HepG2 (cell line): ENCODE data around the gene RAB3D. TPM values are rescaled to one million over a fixed set of nuclear protein-coding genes. Genes with fewer than 3 reads are reported as not detected.

Experiments used
- AHR ChIP-seq: IDR thresholded peaks from 2 replicates; pipeline ENCODE4 v1.6.1; 2018; ENCODE audit warnings: missing genetic modification reagents, missing compliant biosample characterization
- CBX5 ChIP-seq: sonication (generic); formaldehyde crosslinking; IDR thresholded peaks from 2 replicates; pipeline ENCODE4 v1.4.0; 2020; ENCODE audit warnings: missing genetic modification reagents, borderline replicate concordance
- CREM ChIP-seq, 2 experiments: sonication (generic) in 1 of 2; formaldehyde crosslinking in 1 of 2; IDR thresholded peaks; 2 replicates each; pipeline versions ENCODE4 v1.4.0 to v1.6.1; 2016 to 2020; ENCODE audit warnings: antibody characterized with exemption in 1 of 2, mild to moderate bottlenecking in 1 of 2, missing genetic modification reagents in 1 of 2
- DDIT3 ChIP-seq: sonication (generic); formaldehyde crosslinking; IDR thresholded peaks from 2 replicates; pipeline ENCODE4 v1.4.0; 2020; ENCODE audit warnings: mild to moderate bottlenecking, missing genetic modification reagents
- HIVEP1 ChIP-seq: sonication (generic); formaldehyde crosslinking; IDR thresholded peaks from 2 replicates; pipeline ENCODE4 v1.4.0; 2020; ENCODE audit warnings: mild to moderate bottlenecking, missing genetic modification reagents
- MEIS1 ChIP-seq: sonication (generic); formaldehyde crosslinking; IDR thresholded peaks from 2 replicates; pipeline ENCODE4 v1.9.0; 2021; ENCODE audit warnings: mild to moderate bottlenecking, missing genetic modification reagents, moderate library complexity, borderline replicate concordance
- MLX ChIP-seq: IDR thresholded peaks from 2 replicates; pipeline ENCODE4 v1.6.1; 2016
- NR2C2 ChIP-seq: sonication (generic); formaldehyde crosslinking; IDR thresholded peaks from 2 replicates; pipeline ENCODE4 v1.4.0; 2020; ENCODE audit warnings: missing genetic modification reagents, mild to moderate bottlenecking, moderate library complexity, borderline replicate concordance
- PHB2 ChIP-seq: fragments of 450-650 bp; IDR thresholded peaks from 2 replicates; pipeline ENCODE4 v1.6.1; 2018; ENCODE audit not compliant: partially characterized antibody
- SIX1 ChIP-seq: sonication (generic); formaldehyde crosslinking; IDR thresholded peaks from 2 replicates; pipeline ENCODE4 v1.4.0; 2020; ENCODE audit warnings: missing genetic modification reagents, borderline replicate concordance
- SKIL ChIP-seq: sonication (generic); formaldehyde crosslinking; IDR thresholded peaks from 2 replicates; pipeline ENCODE4 v1.8.0; 2022; ENCODE audit warnings: missing genetic modification reagents, mild to moderate bottlenecking, moderate library complexity, borderline replicate concordance
- SMAD1 ChIP-seq: sonication (generic); formaldehyde crosslinking; IDR thresholded peaks from 2 replicates; pipeline ENCODE4 v1.4.0; 2020; ENCODE audit warnings: missing genetic modification reagents, low read depth, mild to moderate bottlenecking, borderline replicate concordance
- ZNF317 ChIP-seq: sonication (generic); formaldehyde crosslinking; IDR thresholded peaks from 2 replicates; pipeline ENCODE4 v1.5.0; 2020; ENCODE audit warnings: mild to moderate bottlenecking, missing genetic modification reagents
- ZNF441 ChIP-seq: sonication (generic); formaldehyde crosslinking; IDR thresholded peaks from 2 replicates; pipeline ENCODE4 v1.7.0; 2021; ENCODE audit warnings: missing genetic modification reagents, borderline replicate concordance
- ZNF501 ChIP-seq: sonication (generic); formaldehyde crosslinking; IDR thresholded peaks from 2 replicates; pipeline ENCODE4 v1.5.1; 2020; ENCODE audit warnings: mild to moderate bottlenecking, moderate library complexity, missing genetic modification reagents
- ZNF574 ChIP-seq: sonication (generic); formaldehyde crosslinking; IDR thresholded peaks from 2 replicates; pipeline ENCODE4 v1.4.0; 2020; ENCODE audit warnings: missing genetic modification reagents
- ZNF687 ChIP-seq: sonication (generic); formaldehyde crosslinking; IDR thresholded peaks from 2 replicates; pipeline ENCODE4 v1.5.1; 2020; ENCODE audit warnings: mild to moderate bottlenecking, missing genetic modification reagents, moderate library complexity
- ZNF883 ChIP-seq: sonication (generic); formaldehyde crosslinking; IDR thresholded peaks from 2 replicates; pipeline ENCODE4 v1.5.1; 2020; ENCODE audit warnings: mild to moderate bottlenecking, missing genetic modification reagents; ENCODE audit errors: not compliant biosample characterization
- polyA plus RNA-seq, 8 experiments: library from polyadenylated mRNA; depleted of rRNA in 3 of 8; stranded (reverse) in 7 of 8; unstranded in 1 of 8; fragments of >200 nt; fragmentation: Illumina TruSeq in 4 of 8; extraction: Trizol in 4 of 8; gene quantifications; 2 replicates each; pipeline versions ENCODE4 v1.2.1 to v1.2.3, GENCODE V29; 2011 to 2016; ENCODE audit warnings: low read depth in 4 of 8, missing spikeins in 1 of 8, mixed read lengths in 1 of 8; ENCODE audit not compliant: insufficient read depth in 1 of 8
- total RNA-seq, 5 experiments: library from RNA; depleted of rRNA; stranded (reverse); fragments of >200 nt; fragmentation: Illumina TruSeq; extraction: Trizol; gene quantifications; 2 replicates each; pipeline ENCODE4 v1.2.3, GENCODE V29; 2016; ENCODE audit warnings: low read depth in 1 of 5

The RAB3D gene
- total and polyA plus RNA-seq, 2 of the 13 experiments (the other 11 are each of a cell fraction or from before 2014, with no cell fraction given) = 2.0 to 16.1 TPM

GRCh38 chr19:11378319-11379189 lies 39.1 kb upstream of the RAB3D start (continued):
- TF ChIP-seq NR2C2 = no peak
- TF ChIP-seq AHR (CRISPR knock-in tag) = 0 out of 2 replicates have a peak, but pooled peaks have one; percentile 66
- peak; percentile 69 for TF ChIP-seq ZNF883 (CRISPR knock-in tag)
- TF ChIP-seq MEIS1 (CRISPR knock-in tag) = no peak
- TF ChIP-seq SMAD1 (CRISPR knock-in tag) = no peak
- no peak for TF ChIP-seq CBX5 (CRISPR knock-in tag)
- TF ChIP-seq ZNF441 (CRISPR knock-in tag) = no peak
- TF ChIP-seq ZNF501 (CRISPR knock-in tag) = peak; percentile 64
- no peak for TF ChIP-seq DDIT3
- TF ChIP-seq ZNF574 (CRISPR knock-in tag) = peak; percentile 35
- TF ChIP-seq CREM (IDR thresholded peaks at IDR 0.05) = no peak
- no peak for TF ChIP-seq CREM (CRISPR knock-in tag; IDR thresholded peaks at IDR 0.05)
- TF ChIP-seq ZNF317 (CRISPR knock-in tag) = no peak
- TF ChIP-seq SIX1 (CRISPR knock-in tag) = no peak
- TF ChIP-seq PHB2 = no peak
- no peak for TF ChIP-seq HIVEP1 (CRISPR knock-in tag)
- TF ChIP-seq MLX (CRISPR knock-in tag) = no peak
- peak; percentile 66 for TF ChIP-seq ZNF687 (CRISPR knock-in tag)
- TF ChIP-seq SKIL (CRISPR knock-in tag) = no peak
